D721Med (cell line): ENCODE data around the gene COL28A1.
A peak's percentile ranks its signal among the peaks of the same experiment; 100 is the strongest.

ENCODE experiments used
- DNase-seq: peaks from one replicate; pipeline ENCODE4 v3.0.0; 2011; ENCODE audit warnings: low spot score; ENCODE audit not compliant: insufficient read length
- FAIRE-seq: peaks from 2 replicates; lab custom pipeline; 2011; peaks lifted over from hg19 to GRCh38; lab: Jason Lieb, UNC
- CTCF ChIP-seq: IDR thresholded peaks from 2 replicates; pipeline ENCODE4 v1.5.1; 2012; ENCODE audit warnings: mild to moderate bottlenecking, control low read depth; ENCODE audit not compliant: insufficient read depth; ENCODE audit errors: missing control alignments

COL28A1 gene

GRCh38 chr7:7330997-7331396, 204.7 kb downstream of the COL28A1 start:
- DNase-seq (no peak), FAIRE-seq (peak; percentile 32)
- no peak for TF ChIP-seq CTCF

- DNase-seq (no peak), FAIRE-seq (no peak)
- no peak for TF ChIP-seq CTCF
These were observed 206.3 kb downstream of the COL28A1 start for GRCh38 chr7:7329326-7329725.

- no peak for TF ChIP-seq CTCF
- no peak for DNase-seq
- FAIRE-seq = peak; percentile 38
These were observed 208.2 kb downstream of the COL28A1 start for GRCh38 chr7:7327423-7327822.

GRCh38 chr7:7324698-7325097, 211.0 kb downstream of the COL28A1 start:
- TF ChIP-seq CTCF = no peak
- FAIRE-seq (no peak), DNase-seq (no peak)

- FAIRE-seq (no peak), DNase-seq (no peak)
- TF ChIP-seq CTCF = no peak
These were observed 211.8 kb downstream of the COL28A1 start for GRCh38 chr7:7323921-7324320.

- FAIRE-seq = no peak
- TF ChIP-seq CTCF = no peak
- DNase-seq = no peak
These were observed 212.3 kb downstream of the COL28A1 start for GRCh38 chr7:7323352-7323751.

- no peak for DNase-seq
- no peak for TF ChIP-seq CTCF
- FAIRE-seq = no peak
These were observed 214.0 kb downstream of the COL28A1 start for GRCh38 chr7:7321681-7322080.
